ENCODE results near the gene TMEM250. TPM values are rescaled to one million over a fixed set of nuclear protein-coding genes. Genes with fewer than 3 reads are reported as not detected.

The TMEM250 gene
- total RNA-seq, 4 donors from 2014 or later, result 23.5 to 35.3 (median 25.6) TPM

DNA sequence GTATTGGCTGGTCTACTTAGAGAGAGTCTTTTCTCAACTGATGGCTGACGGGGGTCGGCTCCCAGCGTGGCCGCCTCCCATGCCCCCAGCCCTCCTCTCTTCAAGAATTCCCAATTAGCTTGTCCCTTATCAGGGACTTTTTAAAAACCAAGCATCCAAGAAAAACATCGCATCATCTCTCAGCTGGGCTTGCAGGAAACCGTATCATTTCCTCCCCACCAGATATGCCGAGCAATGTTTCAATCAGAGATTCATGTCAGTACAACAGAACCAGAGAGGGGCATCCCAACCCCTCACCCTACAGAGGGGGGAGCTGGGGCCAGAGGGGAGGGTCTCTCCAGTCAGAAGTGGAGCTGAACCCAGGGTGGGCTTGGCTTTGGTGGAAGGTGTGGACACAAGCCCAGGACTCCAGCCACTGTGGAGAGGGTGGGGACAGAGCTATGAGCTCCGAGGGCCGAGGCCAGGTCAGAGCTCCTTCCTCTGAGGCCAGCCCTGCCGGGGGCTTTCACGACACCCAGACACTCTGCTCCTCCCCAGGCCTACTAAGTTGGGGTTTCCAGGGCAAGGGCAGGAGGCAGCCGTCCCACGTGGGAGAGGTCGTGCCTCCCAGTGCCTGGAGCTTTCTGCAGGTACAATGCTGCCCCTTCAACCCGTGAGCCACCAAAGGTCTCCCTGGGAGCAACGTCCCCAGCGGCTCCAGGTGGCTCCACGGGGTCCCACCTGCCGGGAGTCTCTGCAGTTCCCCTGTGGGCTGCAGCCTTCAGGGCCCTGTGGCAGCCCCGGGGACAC lies 39.0 kb upstream of the TMEM250 start:
- H3K4me1 ChIP-seq, result no peaks in the 10 kb centered on the region
- intact Hi-C loops (cut with DNase I), result no loop called here
- H3K4me3 ChIP-seq (replicated peaks in 1 of 3), result no peak overlapping the region
- H3K27me3 ChIP-seq, result no peaks in the 10 kb centered on the region
- no peak for TF ChIP-seq POLR2A (IDR thresholded peaks at IDR 0.05)
- no peaks in the 10 kb centered on the region for H3K9me3 ChIP-seq
- no peaks in the 10 kb centered on the region for H3K36me3 ChIP-seq
- 59 to 69% methylated on average over 7 to 13 of the region's 20 CpGs for WGBS, 2 donors
- no peak overlapping the region for H3K27ac ChIP-seq
- no peak for DNase-seq

- H3K27me3 ChIP-seq, result no peaks in the 10 kb centered on the region
- 76 to 82% methylated on average over 38 to 40 of the region's 42 CpGs for WGBS, 2 donors
- no peaks in the 10 kb centered on the region for H3K4me1 ChIP-seq
- no peaks in the 10 kb centered on the region for H3K9me3 ChIP-seq
- DNase-seq, result no peak
- no peak overlapping the region for H3K27ac ChIP-seq
- intact Hi-C loops (cut with DNase I), result no loop called here
- no peaks in the 10 kb centered on the region for H3K36me3 ChIP-seq
- TF ChIP-seq POLR2A (IDR thresholded peaks at IDR 0.05), result no peak
- TF ChIP-seq, protein P1, sequence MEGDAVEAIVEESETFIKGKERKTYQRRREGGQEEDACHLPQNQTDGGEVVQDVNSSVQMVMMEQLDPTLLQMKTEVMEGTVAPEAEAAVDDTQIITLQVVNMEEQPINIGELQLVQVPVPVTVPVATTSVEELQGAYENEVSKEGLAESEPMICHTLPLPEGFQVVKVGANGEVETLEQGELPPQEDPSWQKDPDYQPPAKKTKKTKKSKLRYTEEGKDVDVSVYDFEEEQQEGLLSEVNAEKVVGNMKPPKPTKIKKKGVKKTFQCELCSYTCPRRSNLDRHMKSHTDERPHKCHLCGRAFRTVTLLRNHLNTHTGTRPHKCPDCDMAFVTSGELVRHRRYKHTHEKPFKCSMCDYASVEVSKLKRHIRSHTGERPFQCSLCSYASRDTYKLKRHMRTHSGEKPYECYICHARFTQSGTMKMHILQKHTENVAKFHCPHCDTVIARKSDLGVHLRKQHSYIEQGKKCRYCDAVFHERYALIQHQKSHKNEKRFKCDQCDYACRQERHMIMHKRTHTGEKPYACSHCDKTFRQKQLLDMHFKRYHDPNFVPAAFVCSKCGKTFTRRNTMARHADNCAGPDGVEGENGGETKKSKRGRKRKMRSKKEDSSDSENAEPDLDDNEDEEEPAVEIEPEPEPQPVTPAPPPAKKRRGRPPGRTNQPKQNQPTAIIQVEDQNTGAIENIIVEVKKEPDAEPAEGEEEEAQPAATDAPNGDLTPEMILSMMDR (IDR thresholded peaks at IDR 0.05), result no peak
- H3K4me3 ChIP-seq (replicated peaks in 1 of 3), result no peak overlapping the region
These were observed 37.8 kb upstream of the TMEM250 start for GRCh38 chr9:136156209-136157120.

DNA sequence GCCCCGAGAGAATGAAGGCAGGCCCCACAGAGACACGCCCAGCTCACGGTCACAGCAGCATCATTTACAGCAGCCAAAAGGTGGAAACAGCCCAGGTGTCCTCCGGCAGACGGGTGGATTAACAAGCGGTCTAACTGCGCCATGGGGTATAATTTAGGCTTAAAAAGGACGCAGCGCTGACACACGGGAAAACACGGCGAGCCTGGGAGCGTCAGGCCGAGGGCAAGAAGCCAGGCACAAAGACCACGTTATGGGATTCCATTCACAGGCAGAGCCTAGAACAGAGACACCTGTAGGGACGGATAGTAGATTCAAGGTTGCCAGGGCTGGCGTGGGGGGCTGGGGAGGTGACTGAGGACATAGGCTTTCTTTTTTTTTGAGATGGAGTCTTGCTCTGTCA lies 36.9 kb upstream of the TMEM250 start:
- WGBS, 2 donors, result 91 to 94% methylated on average over 17 of the region's 17 CpGs
- H3K4me3 ChIP-seq (replicated peaks in 1 of 3), result no peak overlapping the region
- DNase-seq, result no peak
- intact Hi-C loops (cut with DNase I), result no loop called here
- H3K36me3 ChIP-seq, result no peaks in the 10 kb centered on the region
- no peaks in the 10 kb centered on the region for H3K9me3 ChIP-seq
- no peak overlapping the region for H3K27ac ChIP-seq
- no peaks in the 10 kb centered on the region for H3K27me3 ChIP-seq
- TF ChIP-seq, protein P1 (IDR thresholded peaks at IDR 0.05), result no peak
- no peak for TF ChIP-seq POLR2A (IDR thresholded peaks at IDR 0.05)
- H3K4me1 ChIP-seq, result no peaks in the 10 kb centered on the region

GRCh38 chr9:136154943-136155342 lies 36.3 kb upstream of the TMEM250 start:
- H3K9me3 ChIP-seq, result no peaks in the 10 kb centered on the region
- no peak overlapping the region for H3K4me3 ChIP-seq (replicated peaks in 1 of 3)
- TF ChIP-seq POLR2A (IDR thresholded peaks at IDR 0.05), result no peak
- TF ChIP-seq, protein P1 (IDR thresholded peaks at IDR 0.05), result no peak
- no peaks in the 10 kb centered on the region for H3K36me3 ChIP-seq
- WGBS, 2 donors, result 92 to 95% methylated on average over 14 of the region's 14 CpGs
- H3K4me1 ChIP-seq, result no peaks in the 10 kb centered on the region
- intact Hi-C loops (cut with DNase I), result no loop called here
- no peaks in the 10 kb centered on the region for H3K27me3 ChIP-seq
- no peak overlapping the region for H3K27ac ChIP-seq
- DNase-seq, result no peak

GRCh38 chr9:136153381-136154065 lies 34.8 kb upstream of the TMEM250 start:
- Histone ChIP-seq H3K27me3 (no peaks in the 10 kb centered on the region), H3K9me3 (no peaks in the 10 kb centered on the region), H3K27ac (no peak overlapping the region), H3K4me1 (no peaks in the 10 kb centered on the region), H3K36me3 (no peaks in the 10 kb centered on the region), H3K4me3 (replicated peaks in 1 of 3) (no peak overlapping the region)
- intact Hi-C loops (cut with DNase I), result no loop called here
- 57 to 58% methylated on average over 12 to 14 of the region's 24 CpGs for WGBS, 2 donors
- DNase-seq, result no peak
- TF ChIP-seq, protein P1 (IDR thresholded peaks at IDR 0.05), result no peak
- no peak for TF ChIP-seq POLR2A (IDR thresholded peaks at IDR 0.05)
